GM21717 (cell line): ENCODE results near the gene GMPR.
A peak's percentile ranks its signal among the peaks of the same experiment; 100 is the strongest.

Experiments
- ATAC-seq: cut with Tn5 transposase; IDR thresholded peaks from one replicate; pipeline ENCODE4 v1.9.1; 2021; ENCODE audit warnings: mild to moderate bottlenecking, moderate library complexity; ENCODE audit not compliant: unreplicated experiment

Gene GMPR

GRCh38 chr6:16324606-16325225, 86.3 kb downstream of the GMPR start:
- ATAC-seq: no peak

- ATAC-seq: no peak
These were observed 88.1 kb downstream of the GMPR start for GRCh38 chr6:16326531-16326930.

GRCh38 chr6:16326971-16327776, 88.8 kb downstream of the GMPR start:
- no peak for ATAC-seq

- no peak for ATAC-seq
These were observed 89.5 kb downstream of the GMPR start for GRCh38 chr6:16327777-16328325.

- no peak for ATAC-seq
These were observed 90.8 kb downstream of the GMPR start for GRCh38 chr6:16329233-16329632.

GRCh38 chr6:16331384-16332174, 93.2 kb downstream of the GMPR start:
- ATAC-seq: peak; percentile 52

- ATAC-seq: peak; percentile 85
These were observed 93.8 kb downstream of the GMPR start for GRCh38 chr6:16332175-16332542.

GRCh38 chr6:16333580-16333979, 95.2 kb downstream of the GMPR start:
- ATAC-seq: no peak

GRCh38 chr6:16334671-16335070, 96.3 kb downstream of the GMPR start:
- ATAC-seq: no peak

GRCh38 chr6:16335176-16335575, 96.8 kb downstream of the GMPR start:
- no peak for ATAC-seq

- ATAC-seq: no peak
These were observed 97.8 kb downstream of the GMPR start for GRCh38 chr6:16336056-16336818.

GRCh38 chr6:16336911-16337294, 98.5 kb downstream of the GMPR start:
- ATAC-seq: no peak

- ATAC-seq: no peak
These were observed 99.0 kb downstream of the GMPR start for GRCh38 chr6:16337295-16337975.

- ATAC-seq: no peak
These were observed 100.3 kb downstream of the GMPR start for GRCh38 chr6:16338577-16339264.

GRCh38 chr6:16339265-16339587, 100.8 kb downstream of the GMPR start:
- no peak for ATAC-seq

GRCh38 chr6:16343593-16343992, 105.2 kb downstream of the GMPR start:
- ATAC-seq: no peak

GRCh38 chr6:16344756-16345155, 106.4 kb downstream of the GMPR start:
- no peak for ATAC-seq
